HepG2 (cell line): ENCODE measurements around the gene CNTD1. TPM values are rescaled to one million over a fixed set of nuclear protein-coding genes. Genes with fewer than 3 reads are reported as not detected.
A peak's percentile ranks its signal among the peaks of the same experiment; 100 is the strongest.

Experiments
- BRF2 ChIP-seq: sonication (generic); formaldehyde crosslinking; IDR thresholded peaks from 2 replicates; pipeline ENCODE4 v1.8.1; 2022; ENCODE audit warnings: mild to moderate bottlenecking, missing genetic modification reagents
- ESRRA ChIP-seq: sonication (generic); formaldehyde crosslinking; IDR thresholded peaks from 2 replicates; pipeline ENCODE4 v1.5.1; 2020; ENCODE audit warnings: mild to moderate bottlenecking, low read depth, missing genetic modification reagents
- FOXK1 ChIP-seq: sonication (generic); formaldehyde crosslinking; IDR thresholded peaks from 2 replicates; pipeline ENCODE4 v1.4.0; 2020; ENCODE audit warnings: low read depth, missing genetic modification reagents, borderline replicate concordance
- FOXM1 ChIP-seq: sonication (generic); formaldehyde crosslinking; IDR thresholded peaks from 2 replicates; pipeline ENCODE4 v1.5.0; 2020; ENCODE audit warnings: missing genetic modification reagents
- GLMP ChIP-seq: sonication (generic); formaldehyde crosslinking; IDR thresholded peaks from 2 replicates; pipeline ENCODE4 v1.9.0; 2021; ENCODE audit warnings: missing genetic modification reagents, mild to moderate bottlenecking, borderline replicate concordance
- HDAC6 ChIP-seq: fragments of 200-600 bp; sonication (generic); IDR thresholded peaks from 2 replicates; pipeline ENCODE4 v1.7.0; 2017; ENCODE audit warnings: mild to moderate bottlenecking, antibody characterized with exemption, low read length, low read depth
- IRX3 ChIP-seq: sonication (generic); formaldehyde crosslinking; IDR thresholded peaks from 2 replicates; pipeline ENCODE4 v1.8.1; 2023; ENCODE audit warnings: mild to moderate bottlenecking, low read depth, missing genetic modification reagents, borderline replicate concordance
- MLXIP ChIP-seq: sonication (generic); formaldehyde crosslinking; IDR thresholded peaks from 2 replicates; pipeline ENCODE4 v1.9.0; 2021; ENCODE audit warnings: missing genetic modification reagents, borderline replicate concordance
- MYC ChIP-seq: sonication (generic); formaldehyde crosslinking; IDR thresholded peaks from 2 replicates; pipeline ENCODE4 v1.9.0; 2021; ENCODE audit warnings: missing genetic modification reagents, borderline replicate concordance
- RFX1 ChIP-seq: fragments of 450-650 bp; IDR thresholded peaks from 2 replicates; pipeline ENCODE4 v1.6.1; 2017
- SYNCRIP ChIP-seq: fragments of 200-400 bp; formaldehyde crosslinking; IDR thresholded peaks from 2 replicates; pipeline ENCODE4 v1.6.1; 2018; ENCODE audit warnings: mild to moderate bottlenecking, low read depth, low read length; ENCODE audit not compliant: insufficient read depth
- ZBTB37 ChIP-seq: sonication (generic); formaldehyde crosslinking; IDR thresholded peaks from 2 replicates; pipeline ENCODE4 v1.4.0; 2020; ENCODE audit warnings: mild to moderate bottlenecking, missing genetic modification reagents
- ZNF225 ChIP-seq: sonication (generic); formaldehyde crosslinking; IDR thresholded peaks from 2 replicates; pipeline ENCODE4 v1.4.0; 2020; ENCODE audit warnings: mild to moderate bottlenecking, missing genetic modification reagents
- ZNF234 ChIP-seq: sonication (generic); formaldehyde crosslinking; conservative IDR thresholded peaks from 2 replicates; pipeline ENCODE4 v1.5.1; 2020; ENCODE audit warnings: mild to moderate bottlenecking, missing genetic modification reagents
- ZNF337 ChIP-seq: sonication (generic); formaldehyde crosslinking; IDR thresholded peaks from 2 replicates; pipeline ENCODE4 v1.5.1; 2020; ENCODE audit warnings: missing genetic modification reagents, low read depth, mild to moderate bottlenecking, borderline replicate concordance
- ZNF644 ChIP-seq: IDR thresholded peaks from 2 replicates; pipeline ENCODE4 v1.6.1; 2016; ENCODE audit warnings: low read depth
- ZNF772 ChIP-seq: sonication (generic); formaldehyde crosslinking; IDR thresholded peaks from 2 replicates; pipeline ENCODE4 v1.5.0; 2020; ENCODE audit warnings: mild to moderate bottlenecking, missing genetic modification reagents
- ZZZ3 ChIP-seq: sonication (generic); formaldehyde crosslinking; IDR thresholded peaks from 2 replicates; pipeline ENCODE4 v1.4.0; 2020; ENCODE audit warnings: missing genetic modification reagents, mild to moderate bottlenecking, borderline replicate concordance
- polyA plus RNA-seq, 8 experiments: library from polyadenylated mRNA; depleted of rRNA in 3 of 8; stranded (reverse) in 7 of 8; unstranded in 1 of 8; fragments of >200 nt; fragmentation: Illumina TruSeq in 4 of 8; extraction: Trizol in 4 of 8; gene quantifications; 2 replicates each; pipeline versions ENCODE4 v1.2.1 to v1.2.3, GENCODE V29; 2011 to 2016; ENCODE audit warnings: low read depth in 4 of 8, missing spikeins in 1 of 8, mixed read lengths in 1 of 8; ENCODE audit not compliant: insufficient read depth in 1 of 8
- total RNA-seq, 5 experiments: library from RNA; depleted of rRNA; stranded (reverse); fragments of >200 nt; fragmentation: Illumina TruSeq; extraction: Trizol; gene quantifications; 2 replicates each; pipeline ENCODE4 v1.2.3, GENCODE V29; 2016; ENCODE audit warnings: low read depth in 1 of 5
- TF ChIP-seq, protein P1 (sequence below): sonication (generic); formaldehyde crosslinking; IDR thresholded peaks from 2 replicates; pipeline ENCODE4 v1.4.0; 2020; ENCODE audit warnings: missing genetic modification reagents

CNTD1 gene
- total and polyA plus RNA-seq, 2 of the 13 experiments (the other 11 are each of a cell fraction or from before 2014, with no cell fraction given) = 0.11 to 0.15 TPM

GRCh38 chr17:42798383-42799380 lies at the start of gene CNTD1, which contains the start of gene COA3 (continued):
- TF ChIP-seq FOXK1 (CRISPR knock-in tag) = peak; percentile 95
- TF ChIP-seq SYNCRIP = no peak
- TF ChIP-seq ZNF644 (CRISPR knock-in tag) = no peak
- no peak for TF ChIP-seq ZBTB37 (CRISPR knock-in tag)
- 0 out of 2 replicates have a peak, but pooled peaks have one; percentile 65 for TF ChIP-seq ZZZ3 (CRISPR knock-in tag)
- peak; percentile 92 for TF ChIP-seq MYC (CRISPR knock-in tag)
- TF ChIP-seq, protein P1, sequence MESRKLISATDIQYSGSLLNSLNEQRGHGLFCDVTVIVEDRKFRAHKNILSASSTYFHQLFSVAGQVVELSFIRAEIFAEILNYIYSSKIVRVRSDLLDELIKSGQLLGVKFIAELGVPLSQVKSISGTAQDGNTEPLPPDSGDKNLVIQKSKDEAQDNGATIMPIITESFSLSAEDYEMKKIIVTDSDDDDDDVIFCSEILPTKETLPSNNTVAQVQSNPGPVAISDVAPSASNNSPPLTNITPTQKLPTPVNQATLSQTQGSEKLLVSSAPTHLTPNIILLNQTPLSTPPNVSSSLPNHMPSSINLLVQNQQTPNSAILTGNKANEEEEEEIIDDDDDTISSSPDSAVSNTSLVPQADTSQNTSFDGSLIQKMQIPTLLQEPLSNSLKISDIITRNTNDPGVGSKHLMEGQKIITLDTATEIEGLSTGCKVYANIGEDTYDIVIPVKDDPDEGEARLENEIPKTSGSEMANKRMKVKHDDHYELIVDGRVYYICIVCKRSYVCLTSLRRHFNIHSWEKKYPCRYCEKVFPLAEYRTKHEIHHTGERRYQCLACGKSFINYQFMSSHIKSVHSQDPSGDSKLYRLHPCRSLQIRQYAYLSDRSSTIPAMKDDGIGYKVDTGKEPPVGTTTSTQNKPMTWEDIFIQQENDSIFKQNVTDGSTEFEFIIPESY (CRISPR knock-in tag) = no peak
- peak; percentile 64; the same call in 1 of the 2 replicates for TF ChIP-seq ESRRA (CRISPR knock-in tag)
- TF ChIP-seq ZNF234 (CRISPR knock-in tag) = no peak
- TF ChIP-seq GLMP (CRISPR knock-in tag) = no peak
- TF ChIP-seq IRX3 (CRISPR knock-in tag) = peak; percentile 75; the same call in 1 of the 2 replicates
- TF ChIP-seq ZNF337 (CRISPR knock-in tag) = peak; percentile 92; the same call in 1 of the 2 replicates
- TF ChIP-seq BRF2 = no peak
- TF ChIP-seq ZNF772 = peak; percentile 97
- no peak for TF ChIP-seq RFX1
- TF ChIP-seq FOXM1 (CRISPR knock-in tag) = no peak
- TF ChIP-seq MLXIP (CRISPR knock-in tag) = peak; percentile 77; the same call in 1 of the 2 replicates
- TF ChIP-seq ZNF225 (CRISPR knock-in tag) = peak; percentile 96
- no peak for TF ChIP-seq HDAC6
